Measurements from ENCODE around the gene TDRKH. TPM values are rescaled to one million over a fixed set of nuclear protein-coding genes. Genes with fewer than 3 reads are reported as not detected.

TDRKH gene
- total and polyA plus RNA-seq, 2 experiments from 2014 or later, result 10.2 to 25.6 TPM

DNA sequence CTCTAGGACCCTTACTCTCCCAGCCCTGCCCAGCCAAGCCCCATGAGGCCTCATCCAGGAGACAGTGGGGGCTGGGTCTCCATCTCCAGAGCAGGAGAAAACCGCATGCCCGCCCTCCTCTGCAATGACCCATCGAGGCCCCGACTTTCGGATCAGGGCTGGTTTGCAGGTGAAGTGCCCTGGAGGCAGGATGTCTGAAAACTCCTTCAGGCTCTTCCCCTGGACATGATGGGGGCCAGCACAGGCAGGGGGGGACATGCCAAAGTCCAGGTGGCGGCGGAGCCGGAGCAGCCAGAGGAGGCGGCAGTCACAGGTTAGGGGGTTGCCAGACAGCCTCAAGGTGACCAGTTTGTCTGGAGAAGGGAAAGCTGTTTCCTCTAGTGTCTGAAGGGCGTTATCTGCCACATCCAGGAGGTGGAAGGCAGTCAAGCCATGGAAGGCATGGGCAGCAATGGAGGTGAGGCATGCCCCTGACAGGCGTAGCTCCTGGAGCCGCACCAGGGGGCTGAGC lies 11.1 kb upstream of the TDRKH start (continued):
- TF ChIP-seq, protein P1, sequence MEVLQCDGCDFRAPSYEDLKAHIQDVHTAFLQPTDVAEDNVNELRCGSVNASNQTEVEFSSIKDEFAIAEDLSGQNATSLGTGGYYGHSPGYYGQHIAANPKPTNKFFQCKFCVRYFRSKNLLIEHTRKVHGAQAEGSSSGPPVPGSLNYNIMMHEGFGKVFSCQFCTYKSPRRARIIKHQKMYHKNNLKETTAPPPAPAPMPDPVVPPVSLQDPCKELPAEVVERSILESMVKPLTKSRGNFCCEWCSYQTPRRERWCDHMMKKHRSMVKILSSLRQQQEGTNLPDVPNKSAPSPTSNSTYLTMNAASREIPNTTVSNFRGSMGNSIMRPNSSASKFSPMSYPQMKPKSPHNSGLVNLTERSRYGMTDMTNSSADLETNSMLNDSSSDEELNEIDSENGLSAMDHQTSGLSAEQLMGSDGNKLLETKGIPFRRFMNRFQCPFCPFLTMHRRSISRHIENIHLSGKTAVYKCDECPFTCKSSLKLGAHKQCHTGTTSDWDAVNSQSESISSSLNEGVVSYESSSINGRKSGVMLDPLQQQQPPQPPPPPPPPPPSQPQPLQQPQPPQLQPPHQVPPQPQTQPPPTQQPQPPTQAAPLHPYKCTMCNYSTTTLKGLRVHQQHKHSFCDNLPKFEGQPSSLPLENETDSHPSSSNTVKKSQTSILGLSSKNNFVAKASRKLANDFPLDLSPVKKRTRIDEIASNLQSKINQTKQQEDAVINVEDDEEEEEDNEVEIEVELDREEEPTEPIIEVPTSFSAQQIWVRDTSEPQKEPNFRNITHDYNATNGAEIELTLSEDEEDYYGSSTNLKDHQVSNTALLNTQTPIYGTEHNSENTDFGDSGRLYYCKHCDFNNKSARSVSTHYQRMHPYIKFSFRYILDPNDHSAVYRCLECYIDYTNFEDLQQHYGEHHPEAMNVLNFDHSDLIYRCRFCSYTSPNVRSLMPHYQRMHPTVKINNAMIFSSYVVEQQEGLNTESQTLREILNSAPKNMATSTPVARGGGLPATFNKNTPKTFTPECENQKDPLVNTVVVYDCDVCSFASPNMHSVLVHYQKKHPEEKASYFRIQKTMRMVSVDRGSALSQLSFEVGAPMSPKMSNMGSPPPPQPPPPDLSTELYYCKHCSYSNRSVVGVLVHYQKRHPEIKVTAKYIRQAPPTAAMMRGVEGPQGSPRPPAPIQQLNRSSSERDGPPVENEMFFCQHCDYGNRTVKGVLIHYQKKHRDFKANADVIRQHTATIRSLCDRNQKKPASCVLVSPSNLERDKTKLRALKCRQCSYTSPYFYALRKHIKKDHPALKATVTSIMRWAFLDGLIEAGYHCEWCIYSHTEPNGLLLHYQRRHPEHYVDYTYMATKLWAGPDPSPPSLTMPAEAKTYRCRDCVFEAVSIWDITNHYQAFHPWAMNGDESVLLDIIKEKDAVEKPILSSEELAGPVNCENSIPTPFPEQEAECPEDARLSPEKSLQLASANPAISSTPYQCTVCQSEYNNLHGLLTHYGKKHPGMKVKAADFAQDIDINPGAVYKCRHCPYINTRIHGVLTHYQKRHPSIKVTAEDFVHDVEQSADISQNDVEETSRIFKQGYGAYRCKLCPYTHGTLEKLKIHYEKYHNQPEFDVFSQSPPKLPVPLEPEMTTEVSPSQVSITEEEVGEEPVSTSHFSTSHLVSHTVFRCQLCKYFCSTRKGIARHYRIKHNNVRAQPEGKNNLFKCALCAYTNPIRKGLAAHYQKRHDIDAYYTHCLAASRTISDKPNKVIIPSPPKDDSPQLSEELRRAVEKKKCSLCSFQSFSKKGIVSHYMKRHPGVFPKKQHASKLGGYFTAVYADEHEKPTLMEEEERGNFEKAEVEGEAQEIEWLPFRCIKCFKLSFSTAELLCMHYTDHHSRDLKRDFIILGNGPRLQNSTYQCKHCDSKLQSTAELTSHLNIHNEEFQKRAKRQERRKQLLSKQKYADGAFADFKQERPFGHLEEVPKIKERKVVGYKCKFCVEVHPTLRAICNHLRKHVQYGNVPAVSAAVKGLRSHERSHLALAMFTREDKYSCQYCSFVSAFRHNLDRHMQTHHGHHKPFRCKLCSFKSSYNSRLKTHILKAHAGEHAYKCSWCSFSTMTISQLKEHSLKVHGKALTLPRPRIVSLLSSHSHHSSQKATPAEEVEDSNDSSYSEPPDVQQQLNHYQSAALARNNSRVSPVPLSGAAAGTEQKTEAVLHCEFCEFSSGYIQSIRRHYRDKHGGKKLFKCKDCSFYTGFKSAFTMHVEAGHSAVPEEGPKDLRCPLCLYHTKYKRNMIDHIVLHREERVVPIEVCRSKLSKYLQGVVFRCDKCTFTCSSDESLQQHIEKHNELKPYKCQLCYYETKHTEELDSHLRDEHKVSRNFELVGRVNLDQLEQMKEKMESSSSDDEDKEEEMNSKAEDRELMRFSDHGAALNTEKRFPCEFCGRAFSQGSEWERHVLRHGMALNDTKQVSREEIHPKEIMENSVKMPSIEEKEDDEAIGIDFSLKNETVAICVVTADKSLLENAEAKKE (CRISPR knock-in tag; IDR thresholded peaks at IDR 0.05), result no peak
- TF ChIP-seq NANOG (IDR thresholded peaks at IDR 0.05; ENCODE audit: borderline replicate concordance), result no peak
- no peak for TF ChIP-seq ZNF331 (CRISPR knock-in tag; IDR thresholded peaks at IDR 0.05; ENCODE audit: low read depth)
- no peak for TF ChIP-seq EZH2 (IDR thresholded peaks at IDR 0.05; ENCODE audit: low read depth, unreplicated experiment)
- no peak for TF ChIP-seq STAT1 (IDR thresholded peaks at IDR 0.05; ENCODE audit: unreplicated experiment)

DNA sequence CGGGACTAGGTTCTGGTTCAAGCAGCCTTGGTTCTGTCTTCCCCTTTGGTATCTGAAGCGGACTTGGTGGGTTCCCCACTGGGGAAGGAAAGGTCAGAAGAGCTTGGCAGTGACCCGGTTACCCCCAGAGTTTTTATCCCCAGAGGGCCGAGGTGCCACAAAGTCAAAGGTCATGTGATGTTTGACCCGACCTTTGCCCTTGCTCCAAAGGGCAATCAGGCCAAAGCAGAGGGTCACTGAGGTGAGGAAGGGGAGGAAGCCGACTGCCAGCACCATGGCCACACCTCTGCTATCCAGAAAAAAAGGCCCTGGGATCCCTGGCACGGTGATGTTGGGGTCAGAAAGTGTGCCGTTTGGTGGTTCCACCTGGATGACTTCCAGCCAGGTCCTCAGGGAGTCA lies 10.5 kb upstream of the TDRKH start:
- Histone ChIP-seq H3K27ac (ENCODE audit: low read depth) (no peak overlapping the region), H3K4me2 (no peak overlapping the region), H3K9me2 (ENCODE audit: insufficient read depth) (no peaks in the 10 kb centered on the region), H3K4me1 (ENCODE audit: insufficient read depth) (0 out of 2 replicates have a peak, but pooled peaks cover 3% of the 10 kb centered on the region), H3K4me3 (no peak overlapping the region), H3K79me2 (replicated peaks; ENCODE audit: insufficient read depth) (no peaks in the 10 kb centered on the region), H3F3A (replicated peaks; ENCODE audit: low read depth) (no peaks in the 10 kb centered on the region), H4K20me1 (replicated peaks; ENCODE audit: insufficient read depth) (0 out of 2 replicates have a peak, but pooled peaks cover 2% of the 10 kb centered on the region), H2AFZ (no peak overlapping the region), H3K36me3 (ENCODE audit: insufficient read depth) (no peaks in the 10 kb centered on the region), H3K27me3 (ENCODE audit: insufficient read depth) (no peaks in the 10 kb centered on the region)
- H3K36me3 Mint-ChIP-seq (ENCODE audit: low read depth), result no peaks in the 10 kb centered on the region
- no peak overlapping the region for H3K27ac Mint-ChIP-seq
- ATAC-seq (no peak), DNase-seq (ENCODE audit: low spot score) (no peak)
- H3K9me3 Mint-ChIP-seq, result no peaks in the 10 kb centered on the region
- H3K27me3 Mint-ChIP-seq (ENCODE audit: insufficient read depth, low read depth, poor library complexity), result no peaks in the 10 kb centered on the region
- H3K4me1 Mint-ChIP-seq, result peaks cover 14% of the 10 kb centered on the region
- H3K4me3 Mint-ChIP-seq, result no peak overlapping the region
- TF ChIP-seq NANOG (IDR thresholded peaks at IDR 0.05; ENCODE audit: borderline replicate concordance) (no peak), CREB1 (CRISPR knock-in tag; IDR thresholded peaks at IDR 0.05; ENCODE audit: low read depth) (no peak), EZH2phosphoT487 (IDR thresholded peaks at IDR 0.05; ENCODE audit: unreplicated experiment) (no peak), EZH2 (IDR thresholded peaks at IDR 0.05; ENCODE audit: low read depth, unreplicated experiment) (no peak), ZNF114 (CRISPR knock-in tag; IDR thresholded peaks at IDR 0.05) (no peak)
- TF ChIP-seq, protein P1 (CRISPR knock-in tag; IDR thresholded peaks at IDR 0.05), result no peak

Measured in GM23338 (cell line).